Smooth muscle cell (in vitro differentiated cells): ENCODE results near the gene GPBAR1. TPM values are rescaled to one million over a fixed set of nuclear protein-coding genes. Genes with fewer than 3 reads are reported as not detected.

Experiments used
- DNase-seq: peaks from one replicate; lab custom pipeline; 2025; ENCODE audit not compliant: unreplicated experiment; lab: John Stamatoyannopoulos, UW
- H2AFZ ChIP-seq: fragments of 200-600 bp; sonication (generic); 2 replicates; pipeline ENCODE4 v1.6.0; 2016; ENCODE audit warnings: antibody characterized with exemption, low read depth, mild to moderate bottlenecking
- H3F3A ChIP-seq: fragments of 200-600 bp; sonication (generic); 2 replicates; pipeline ENCODE4 v1.6.0; 2017; ENCODE audit warnings: antibody characterized with exemption, low read depth
- H3K27ac ChIP-seq: fragments of 200-600 bp; sonication (generic); 2 replicates; pipeline ENCODE4 v1.5.1; 2016; ENCODE audit warnings: low read depth, mild to moderate bottlenecking
- H3K27me3 ChIP-seq: fragments of 200-600 bp; sonication (generic); 2 replicates; pipeline ENCODE4 v1.6.1; 2016; ENCODE audit warnings: low read depth, mild to moderate bottlenecking
- H3K36me3 ChIP-seq: fragments of 200-600 bp; sonication (generic); 2 replicates; pipeline ENCODE4 v1.5.1; 2016; ENCODE audit warnings: low read depth
- H3K4me1 ChIP-seq: fragments of 200-600 bp; sonication (generic); 2 replicates; pipeline ENCODE4 v1.5.1; 2016; ENCODE audit warnings: low read depth
- H3K4me2 ChIP-seq: fragments of 200-600 bp; sonication (generic); 2 replicates; pipeline ENCODE4 v1.6.0; 2016; ENCODE audit warnings: mild to moderate bottlenecking
- H3K4me3 ChIP-seq: fragments of 200-600 bp; sonication (generic); 2 replicates; pipeline ENCODE4 v1.5.1; 2016; ENCODE audit warnings: mild to moderate bottlenecking
- H3K79me2 ChIP-seq: fragments of 200-600 bp; sonication (generic); 2 replicates; pipeline ENCODE4 v1.6.0; 2016; ENCODE audit warnings: low read depth, mild to moderate bottlenecking
- H3K9ac ChIP-seq: fragments of 200-600 bp; sonication (generic); 2 replicates; pipeline ENCODE4 v1.6.0; 2016; ENCODE audit warnings: low read depth
- H3K9me3 ChIP-seq: fragments of 200-600 bp; sonication (generic); replicated peaks from 2 replicates; pipeline ENCODE4 v1.5.1; 2016; ENCODE audit warnings: low read depth
- H4K20me1 ChIP-seq: fragments of 200-600 bp; sonication (generic); 2 replicates; pipeline ENCODE4 v1.6.0; 2016; ENCODE audit warnings: low read depth
- WGBS: methylation state at CpG from one replicate; pipeline ENCODE4 v1.1.7; 2016; ENCODE audit warnings: low lambda C conversion rate; 5-methylcytosine and 5-hydroxymethylcytosine counted together
- polyA plus RNA-seq: library from polyadenylated mRNA; unstranded; fragments of >200 nt; fragmentation: Nextera tagmentation; extraction: Ambion mirVana; gene quantifications from 2 replicates; pipeline ENCODE4 v1.2.1, GENCODE V29; 2016
- total RNA-seq: library from RNA; depleted of rRNA; stranded (reverse); fragments of >200 nt; gene quantifications from 2 replicates; pipeline ENCODE4 v1.2.3, GENCODE V29; 2014
- TF ChIP-seq, protein P1 (sequence below): fragments of 200-600 bp; sonication (generic); IDR thresholded peaks from 2 replicates; pipeline ENCODE4 v1.5.1; 2017; ENCODE audit warnings: borderline replicate concordance, mild to moderate bottlenecking, antibody characterized with exemption; ENCODE audit not compliant: insufficient read depth, poor library complexity, severe bottlenecking

Gene GPBAR1
- total and polyA plus RNA-seq, 2 experiments from 2014 or later, result 1.3 to 1.6 TPM

DNA sequence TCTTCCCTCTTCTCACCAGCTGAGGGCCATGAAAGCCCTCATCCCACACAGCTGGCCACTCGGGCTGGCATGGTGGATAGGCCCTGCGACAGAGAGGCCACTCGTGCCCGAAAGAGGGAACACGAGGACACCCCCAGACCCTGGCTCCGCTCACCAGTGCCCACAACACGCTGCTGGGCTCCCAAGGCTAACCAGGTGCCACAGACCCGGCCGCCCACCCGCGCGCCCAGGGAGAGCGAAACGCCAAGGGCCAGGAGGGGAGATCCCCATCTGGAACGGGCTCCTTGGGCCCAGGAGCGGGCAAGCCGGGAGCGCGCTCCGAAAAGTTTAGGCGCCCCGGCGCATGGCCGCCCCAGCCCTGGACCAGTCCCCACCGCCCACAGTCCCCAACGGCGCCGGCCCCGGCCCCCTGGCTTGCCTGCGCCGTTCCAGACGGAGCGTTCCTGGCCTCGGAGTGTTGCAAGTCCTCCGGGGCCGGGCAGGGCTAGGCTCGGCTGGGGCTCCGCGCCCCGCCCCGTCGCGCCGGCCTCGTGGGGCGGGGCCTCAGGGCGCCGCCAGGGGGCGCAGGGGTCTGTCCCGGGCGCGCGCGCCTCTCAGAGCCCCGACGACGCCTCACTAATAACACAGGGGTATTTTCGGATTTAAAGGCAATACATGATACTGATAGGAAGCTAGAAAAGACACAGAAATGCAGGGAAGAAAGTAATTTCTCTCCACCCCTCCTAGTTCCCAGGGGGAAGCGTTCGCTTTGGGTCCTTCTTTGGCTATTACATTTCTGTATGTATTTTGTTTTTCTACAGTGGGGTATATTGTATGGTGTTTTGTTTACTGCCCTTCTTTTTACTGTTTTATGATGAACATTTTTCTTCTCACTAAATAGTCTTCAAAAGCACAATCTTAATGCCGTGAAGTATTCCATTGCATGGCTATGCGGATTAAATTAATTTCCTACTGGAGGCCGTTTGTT lies 31.5 kb downstream of the GPBAR1 start, which contains the start of gene TMBIM1:
TMBIM1 (minus strand) TSS at position 456 of the 967 bp plus-strand sequence. CDS start 10,362 bp downstream, outside the sequence.
- Histone ChIP-seq H3K4me3 (peak within 1 kb of the TSS; percentile 64), H2AFZ (peak within 1 kb of the TSS; percentile 63), H3K36me3 (no peaks in the 10 kb centered on the region), H3K27ac (peak within 1 kb of the TSS; percentile 100), H3K9me3 (no peaks in the 10 kb centered on the region), H4K20me1 (no peaks in the 10 kb centered on the region), H3K79me2 (peaks cover 57% of the 10 kb centered on the region), H3K27me3 (no peaks in the 10 kb centered on the region), H3K9ac (peak within 1 kb of the TSS; percentile 73), H3K4me1 (peaks cover 34% of the 10 kb centered on the region), H3F3A (peaks cover 27% of the 10 kb centered on the region), H3K4me2 (peak within 1 kb of the TSS; percentile 94)
- 15% methylated on average over 38 of the region's 63 CpGs for WGBS
- DNase-seq, result peak; percentile 52
- TF ChIP-seq, protein P1, sequence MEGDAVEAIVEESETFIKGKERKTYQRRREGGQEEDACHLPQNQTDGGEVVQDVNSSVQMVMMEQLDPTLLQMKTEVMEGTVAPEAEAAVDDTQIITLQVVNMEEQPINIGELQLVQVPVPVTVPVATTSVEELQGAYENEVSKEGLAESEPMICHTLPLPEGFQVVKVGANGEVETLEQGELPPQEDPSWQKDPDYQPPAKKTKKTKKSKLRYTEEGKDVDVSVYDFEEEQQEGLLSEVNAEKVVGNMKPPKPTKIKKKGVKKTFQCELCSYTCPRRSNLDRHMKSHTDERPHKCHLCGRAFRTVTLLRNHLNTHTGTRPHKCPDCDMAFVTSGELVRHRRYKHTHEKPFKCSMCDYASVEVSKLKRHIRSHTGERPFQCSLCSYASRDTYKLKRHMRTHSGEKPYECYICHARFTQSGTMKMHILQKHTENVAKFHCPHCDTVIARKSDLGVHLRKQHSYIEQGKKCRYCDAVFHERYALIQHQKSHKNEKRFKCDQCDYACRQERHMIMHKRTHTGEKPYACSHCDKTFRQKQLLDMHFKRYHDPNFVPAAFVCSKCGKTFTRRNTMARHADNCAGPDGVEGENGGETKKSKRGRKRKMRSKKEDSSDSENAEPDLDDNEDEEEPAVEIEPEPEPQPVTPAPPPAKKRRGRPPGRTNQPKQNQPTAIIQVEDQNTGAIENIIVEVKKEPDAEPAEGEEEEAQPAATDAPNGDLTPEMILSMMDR, result peak; percentile 97

DNA sequence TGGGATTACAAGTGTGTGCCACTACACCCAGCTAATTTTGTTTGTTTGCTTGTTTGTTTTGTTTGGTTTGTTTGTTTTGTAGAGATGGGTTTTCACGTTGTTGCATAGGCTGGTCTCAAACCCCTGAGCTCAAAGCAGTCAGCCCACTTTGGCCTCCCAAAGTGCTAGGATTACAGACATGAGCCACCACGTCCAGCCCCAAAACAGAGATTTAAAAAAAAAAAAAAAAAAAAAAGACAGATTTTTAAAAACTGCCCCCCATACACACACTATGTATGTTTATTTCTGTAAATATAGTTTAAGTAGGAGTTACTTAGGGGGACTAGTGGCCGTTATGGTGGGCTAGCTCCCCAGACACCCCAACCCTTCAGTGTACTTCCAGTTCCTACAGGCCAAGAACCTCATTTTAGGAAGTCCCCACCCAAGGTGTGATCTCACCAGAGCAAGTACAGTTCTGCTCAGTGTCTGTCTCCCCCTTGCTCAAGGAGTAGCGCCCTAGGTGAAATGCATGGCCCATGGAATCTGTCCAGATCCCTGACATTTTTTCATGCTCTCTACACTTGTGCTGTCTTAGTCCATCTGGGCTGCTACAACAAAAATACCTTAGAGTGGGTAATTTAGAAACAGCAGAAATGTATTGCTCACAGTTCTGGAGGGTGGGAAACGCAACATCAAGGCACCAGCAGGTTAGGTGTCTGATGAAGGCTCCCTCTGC lies 33.1 kb downstream of the GPBAR1 start:
- Histone ChIP-seq H2AFZ (no peak overlapping the region), H3K36me3 (no peaks in the 10 kb centered on the region), H3K79me2 (peaks cover 42% of the 10 kb centered on the region), H3K4me2 (no peak overlapping the region), H3K9me3 (no peaks in the 10 kb centered on the region), H3K4me3 (no peak overlapping the region), H3F3A (peaks cover 12% of the 10 kb centered on the region), H3K27me3 (no peaks in the 10 kb centered on the region), H3K9ac (no peak overlapping the region), H4K20me1 (no peaks in the 10 kb centered on the region), H3K27ac (peak overlapping the region; percentile 100), H3K4me1 (peaks cover 30% of the 10 kb centered on the region)
- TF ChIP-seq, protein P1, result no peak
- no peak for DNase-seq
- WGBS, result 69% methylated on average over 5 of the region's 5 CpGs

DNA sequence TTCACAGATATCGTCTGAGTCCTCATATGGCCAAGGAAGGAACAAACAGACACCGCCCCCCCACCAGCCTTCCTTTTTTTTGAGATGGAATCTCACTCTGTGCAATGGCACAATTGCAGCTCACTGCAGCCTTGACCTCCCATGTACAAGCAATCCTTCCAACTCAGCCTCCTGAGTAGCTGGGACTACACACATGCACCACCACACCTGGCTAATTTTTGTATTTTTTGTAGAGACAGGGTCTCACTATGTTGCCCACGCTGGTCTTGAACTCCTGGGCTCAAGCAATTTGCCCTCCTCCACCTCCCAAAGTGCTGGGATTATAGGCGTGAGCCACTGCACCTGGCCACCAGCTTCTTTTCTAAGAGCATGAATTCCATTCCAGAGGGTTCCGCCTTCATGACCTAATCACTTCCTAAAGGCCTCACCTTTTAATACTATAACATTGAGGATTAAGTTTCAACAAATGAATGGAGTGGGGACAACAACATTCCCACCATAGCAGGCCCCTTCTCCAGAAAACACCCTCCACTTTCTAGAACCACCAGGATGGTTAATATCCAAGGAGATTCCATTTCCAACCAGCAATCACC lies 33.7 kb downstream of the GPBAR1 start:
- TF ChIP-seq, protein P1, result no peak
- Histone ChIP-seq H3K9ac (no peak overlapping the region), H3K36me3 (no peaks in the 10 kb centered on the region), H4K20me1 (no peaks in the 10 kb centered on the region), H3K4me2 (peak overlapping the region; percentile 43), H3K27me3 (no peaks in the 10 kb centered on the region), H3F3A (peaks cover 12% of the 10 kb centered on the region), H3K4me3 (no peak overlapping the region), H3K27ac (peak overlapping the region; percentile 100), H2AFZ (no peak overlapping the region), H3K9me3 (no peaks in the 10 kb centered on the region), H3K4me1 (peaks cover 30% of the 10 kb centered on the region), H3K79me2 (peaks cover 36% of the 10 kb centered on the region)
- 80% methylated on average over 5 of the region's 5 CpGs for WGBS
- DNase-seq, result no peak
